DND-41 (cell line): ENCODE measurements around the gene HOXC6.

Source experiments
- ATAC-seq: fragments of 200-7000 bp; cut with Tn5 transposase; 3 replicates; pipeline ENCODE4 v1.9.1; 2021; ENCODE audit warnings: low read depth; ENCODE audit not compliant: insufficient read depth
- DNase-seq: peaks from one replicate; pipeline ENCODE4 v3.0.0-alpha.2; 2020
- H2AFZ ChIP-seq: 2 replicates; pipeline ENCODE4 v1.6.0; 2012; ENCODE audit warnings: low read depth, low read length
- H3K27ac ChIP-seq: 2 replicates; pipeline ENCODE4 v1.5.1; 2012; ENCODE audit warnings: low read length, inconsistent platforms
- H3K27me3 ChIP-seq: fragments of 200-600 bp; sonication (generic); 2 replicates; pipeline ENCODE4 v1.6.0; 2012; ENCODE audit warnings: low read length, mild to moderate bottlenecking, inconsistent platforms; ENCODE audit not compliant: insufficient read depth, poor library complexity
- H3K36me3 ChIP-seq: 2 replicates; pipeline ENCODE4 v1.5.1; 2012; ENCODE audit warnings: low read length, inconsistent platforms; ENCODE audit not compliant: insufficient read depth
- H3K4me1 ChIP-seq: 2 replicates; pipeline ENCODE4 v1.5.1; 2012; ENCODE audit warnings: mild to moderate bottlenecking, low read length; ENCODE audit not compliant: insufficient read depth
- H3K4me2 ChIP-seq: 2 replicates; pipeline ENCODE4 v1.6.0; 2012; ENCODE audit warnings: mild to moderate bottlenecking, moderate library complexity, low read length, inconsistent platforms; ENCODE audit not compliant: insufficient read depth
- H3K4me3 ChIP-seq, 2 experiments: fragments of 200-600 bp in 1 of 2; shearing (Covaris generic) in 1 of 2; 2 replicates each; pipeline ENCODE4 v1.5.1; 2012 to 2016; ENCODE audit warnings: inconsistent platforms in 2 of 2, low read length in 2 of 2, mild to moderate bottlenecking in 2 of 2, low read depth in 1 of 2, moderate library complexity in 1 of 2
- H3K79me2 ChIP-seq: 2 replicates; pipeline ENCODE4 v1.6.0; 2012; ENCODE audit warnings: low read length, inconsistent platforms; ENCODE audit not compliant: insufficient read depth
- H3K9ac ChIP-seq: 2 replicates; pipeline ENCODE4 v1.6.0; 2012; ENCODE audit warnings: low read depth, mild to moderate bottlenecking, inconsistent platforms, low read length, moderate library complexity
- H3K9me3 ChIP-seq: 2 replicates; pipeline ENCODE4 v1.5.1; 2012; ENCODE audit warnings: low read length, moderate library complexity, mild to moderate bottlenecking, inconsistent platforms; ENCODE audit not compliant: insufficient read depth, severe bottlenecking
- H4K20me1 ChIP-seq: 2 replicates; pipeline ENCODE4 v1.6.0; 2012; ENCODE audit warnings: low read length; ENCODE audit not compliant: insufficient read depth
- CTCF ChIP-seq: IDR thresholded peaks from 2 replicates; pipeline ENCODE4 v1.5.1; 2012; ENCODE audit warnings: borderline replicate concordance, low read length, moderate library complexity, mild to moderate bottlenecking; ENCODE audit not compliant: poor library complexity, severe bottlenecking; ENCODE audit errors: extremely low read depth
- EZH2 ChIP-seq: IDR thresholded peaks from 3 replicates; pipeline ENCODE4 v1.6.1; 2012; ENCODE audit warnings: borderline replicate concordance, low read depth, mild to moderate bottlenecking, moderate library complexity, low read length, inconsistent platforms; ENCODE audit not compliant: severe bottlenecking

The HOXC6 gene

GRCh38 chr12:53991077-53991460 lies 37.2 kb upstream of the HOXC6 start:
- Histone ChIP-seq H3K27ac (no peak overlapping the region), H3K4me1 (peaks cover 25% of the 10 kb centered on the region), H2AFZ (no peak overlapping the region), H3K4me2 (no peak overlapping the region), H4K20me1 (no peaks in the 10 kb centered on the region), H3K36me3 (no peaks in the 10 kb centered on the region), H3K27me3 (peaks cover 89% of the 10 kb centered on the region), H3K4me3 (no peak overlapping the region), H3K9me3 (no peaks in the 10 kb centered on the region), H3K9ac (no peak overlapping the region), H3K79me2 (no peaks in the 10 kb centered on the region)
- TF ChIP-seq EZH2 (no peak), CTCF (no peak)
- no peak for ATAC-seq
- no peak for DNase-seq

GRCh38 chr12:53992377-53992889 lies 35.8 kb upstream of the HOXC6 start:
- no peak overlapping the region for H3K27ac ChIP-seq
- no peak overlapping the region for H3K4me3 ChIP-seq
- H2AFZ ChIP-seq = no peak overlapping the region
- DNase-seq (no peak), ATAC-seq (no peak)
- H4K20me1 ChIP-seq = no peaks in the 10 kb centered on the region
- no peak overlapping the region for H3K9ac ChIP-seq
- H3K27me3 ChIP-seq = peaks cover 80% of the 10 kb centered on the region
- H3K4me1 ChIP-seq = peaks cover 31% of the 10 kb centered on the region
- H3K36me3 ChIP-seq = no peaks in the 10 kb centered on the region
- H3K79me2 ChIP-seq = no peaks in the 10 kb centered on the region
- TF ChIP-seq EZH2 (no peak), CTCF (no peak)
- H3K4me2 ChIP-seq = no peak overlapping the region
- H3K9me3 ChIP-seq = no peaks in the 10 kb centered on the region

GRCh38 chr12:53993162-53994008 lies 34.9 kb upstream of the HOXC6 start:
- no peak overlapping the region for H3K4me2 ChIP-seq

More at GRCh38 chr12:53993162-53994008, 34.9 kb upstream of the HOXC6 start:
- no peak overlapping the region for H3K9ac ChIP-seq
- no peaks in the 10 kb centered on the region for H3K79me2 ChIP-seq
- H3K4me1 ChIP-seq = peaks cover 31% of the 10 kb centered on the region
- peaks cover 75% of the 10 kb centered on the region for H3K27me3 ChIP-seq
- no peak overlapping the region for H3K4me3 ChIP-seq
- H3K36me3 ChIP-seq = no peaks in the 10 kb centered on the region
- no peaks in the 10 kb centered on the region for H3K9me3 ChIP-seq
- no peak overlapping the region for H2AFZ ChIP-seq
- no peak for DNase-seq
- H3K27ac ChIP-seq = no peak overlapping the region
- no peak for ATAC-seq
- no peaks in the 10 kb centered on the region for H4K20me1 ChIP-seq
- TF ChIP-seq EZH2 (no peak), CTCF (no peak)
